HG03342 (cell line): ENCODE measurements around the gene EGFL8.
"Not testable (repeated sequence)": the region's sequence is repeated elsewhere in the genome, so short reads cannot be mapped to it uniquely, and the experiment has no call there.

Experiments
- ATAC-seq: cut with Tn5 transposase; IDR thresholded peaks from one replicate; pipeline ENCODE4 v1.9.1; 2021; ENCODE audit warnings: mild to moderate bottlenecking, moderate library complexity; ENCODE audit not compliant: unreplicated experiment

The EGFL8 gene

GRCh38 chr6:32194825-32195651 is 30.6 kb downstream of the EGFL8 start:
- no peak for ATAC-seq

- peak; percentile 71 for ATAC-seq
Measured at GRCh38 chr6:32195652-32195901, 31.2 kb downstream of the EGFL8 start.

DNA sequence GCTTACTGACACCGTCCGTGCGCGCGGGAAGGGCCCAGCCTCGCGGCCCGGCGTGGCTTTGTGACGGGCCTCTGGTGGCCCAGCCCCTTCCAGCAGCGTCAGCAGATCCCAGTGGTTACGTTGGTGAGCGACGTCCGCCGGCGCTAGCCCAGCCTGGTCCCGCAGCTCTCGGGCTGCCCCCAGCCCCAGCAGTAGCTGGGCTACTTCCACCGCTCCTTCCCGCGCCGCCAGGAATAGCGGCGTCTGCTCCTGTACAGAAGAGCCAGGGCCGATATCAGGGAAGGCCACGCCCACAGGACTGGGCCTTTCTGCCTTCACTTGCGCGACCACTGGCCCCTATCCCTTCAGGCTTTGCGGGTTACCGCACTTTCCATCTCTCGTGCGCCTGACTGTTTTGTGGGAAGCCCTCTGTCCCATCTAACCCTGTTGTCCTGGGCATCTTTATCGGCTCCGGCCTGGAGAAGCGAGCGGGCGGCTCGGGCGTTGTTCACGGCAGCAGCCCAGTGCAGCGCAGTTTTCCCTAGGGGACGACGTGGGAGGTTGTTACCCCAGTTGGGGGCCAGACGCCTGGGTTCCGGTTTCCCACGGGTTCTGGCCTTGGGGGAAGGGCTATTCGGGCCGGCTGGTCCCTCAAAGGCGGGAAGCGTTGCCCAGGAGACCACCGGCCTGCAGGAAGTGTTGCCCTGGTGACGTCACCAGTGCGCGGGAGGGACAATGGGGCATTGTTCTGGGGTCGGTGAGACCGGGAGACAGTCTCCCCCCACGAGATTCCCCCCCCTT is 31.7 kb downstream of the EGFL8 start:
- peak; percentile 23 for ATAC-seq

DNA sequence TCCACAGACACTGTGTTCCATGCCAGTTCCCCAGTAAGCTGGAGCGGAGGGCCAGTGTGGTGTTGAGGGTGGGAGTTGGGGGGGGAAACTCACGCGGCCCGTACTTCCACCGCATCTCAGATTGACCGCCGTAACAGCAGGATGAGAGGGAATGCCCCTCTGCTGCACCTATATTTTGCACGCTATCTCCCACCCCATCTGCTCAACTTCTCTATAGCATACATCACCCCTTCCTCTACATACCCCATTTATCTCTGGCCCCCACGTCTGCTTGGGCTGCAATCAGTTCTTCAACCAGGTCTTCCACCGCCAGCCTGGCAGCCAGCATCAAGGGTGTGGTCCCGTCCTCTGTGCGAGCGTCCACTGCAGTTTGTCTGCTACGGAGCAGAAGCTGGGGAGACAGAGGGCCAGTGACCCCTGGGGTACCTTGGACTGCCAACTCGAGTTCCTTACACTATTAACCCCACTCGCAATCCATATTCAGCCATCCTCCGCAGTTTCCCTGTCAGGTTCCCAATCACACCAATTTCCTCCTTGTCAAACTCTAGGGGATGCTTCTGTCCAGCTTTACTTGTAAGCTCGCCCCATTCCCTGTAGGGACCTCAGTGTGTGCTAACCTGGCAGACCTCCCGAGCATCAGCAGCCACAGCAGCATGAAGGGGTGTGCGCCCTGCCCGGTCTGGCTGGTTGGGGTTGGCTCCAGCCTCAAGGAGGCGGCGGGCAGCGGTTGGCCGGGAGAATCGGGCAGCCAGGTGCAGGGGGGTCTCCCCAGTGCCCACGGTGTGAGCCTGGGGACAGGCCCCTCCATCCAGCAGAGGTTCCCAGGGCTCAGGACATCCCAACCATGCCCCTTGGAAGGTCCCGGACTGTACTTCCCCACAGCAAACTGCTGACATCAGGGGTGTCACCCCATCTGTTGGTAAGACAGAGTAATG is 32.6 kb downstream of the EGFL8 start:
- ATAC-seq, result no peak

- no peak for ATAC-seq
Measured at GRCh38 chr6:32198345-32198696, 33.9 kb downstream of the EGFL8 start.

DNA sequence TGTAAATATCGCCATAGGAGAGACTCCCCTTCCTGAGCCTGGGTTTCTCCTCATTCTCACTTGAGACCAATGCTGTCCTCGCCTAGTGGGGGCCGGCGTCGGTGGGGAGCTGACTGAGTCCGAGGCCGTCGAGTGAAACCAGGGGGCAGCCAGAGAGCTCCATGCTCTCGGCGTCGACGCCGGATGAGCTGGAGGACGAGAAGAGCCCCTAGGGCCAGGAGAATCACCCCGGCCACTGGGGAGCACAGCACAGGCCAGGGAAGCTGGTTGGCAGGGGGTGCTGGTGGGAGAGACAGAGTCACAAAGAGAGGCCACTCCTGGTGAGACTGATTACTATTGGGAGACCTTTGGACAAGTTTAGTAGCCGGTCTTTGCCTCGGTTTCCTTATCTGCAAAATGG is 34.5 kb downstream of the EGFL8 start:
- ATAC-seq, result no peak

GRCh38 chr6:32200711-32201475 is 36.5 kb downstream of the EGFL8 start:
- no peak for ATAC-seq

GRCh38 chr6:32202186-32202585 is 37.8 kb downstream of the EGFL8 start:
- ATAC-seq, result no peak

DNA sequence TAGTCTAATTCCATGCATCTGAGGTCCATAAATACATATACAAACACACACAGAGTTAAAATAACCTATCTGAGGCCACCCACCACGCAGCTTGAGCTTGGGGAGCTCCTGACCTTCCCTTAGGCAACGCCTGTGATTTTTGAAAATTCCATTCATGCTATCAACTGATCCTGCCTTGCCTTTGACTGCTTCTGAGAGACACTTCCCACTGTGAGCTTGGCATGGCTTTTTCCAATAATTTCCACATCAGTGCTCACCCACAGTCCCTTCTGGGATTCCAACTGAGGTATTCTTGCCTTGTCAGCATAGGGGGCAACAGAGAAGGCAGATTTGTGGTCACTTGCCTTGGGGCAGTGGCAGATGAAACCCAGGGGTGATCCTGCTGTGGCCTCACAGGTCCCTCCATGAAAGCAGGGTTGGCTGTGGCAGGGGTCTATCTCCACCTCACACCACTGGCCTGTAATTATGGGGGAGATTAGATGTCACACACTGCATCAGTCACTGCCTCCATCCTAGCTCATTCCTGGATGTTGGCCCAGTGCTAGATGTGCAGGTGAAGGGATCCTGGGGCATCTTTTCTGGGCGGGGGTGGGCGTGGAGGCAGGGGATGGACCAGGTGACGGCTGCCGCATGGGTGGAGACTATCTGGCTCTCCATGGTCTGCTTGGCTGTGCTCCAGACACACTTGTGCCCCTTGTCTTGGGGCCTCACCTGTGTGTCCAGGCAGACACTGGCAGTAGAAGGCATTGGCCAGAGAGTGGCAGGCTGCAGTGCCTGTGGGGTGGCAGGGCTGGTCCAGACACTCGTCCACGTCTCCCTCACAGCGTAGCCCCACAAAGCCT is 39.3 kb downstream of the EGFL8 start:
- ATAC-seq, result no peak

DNA sequence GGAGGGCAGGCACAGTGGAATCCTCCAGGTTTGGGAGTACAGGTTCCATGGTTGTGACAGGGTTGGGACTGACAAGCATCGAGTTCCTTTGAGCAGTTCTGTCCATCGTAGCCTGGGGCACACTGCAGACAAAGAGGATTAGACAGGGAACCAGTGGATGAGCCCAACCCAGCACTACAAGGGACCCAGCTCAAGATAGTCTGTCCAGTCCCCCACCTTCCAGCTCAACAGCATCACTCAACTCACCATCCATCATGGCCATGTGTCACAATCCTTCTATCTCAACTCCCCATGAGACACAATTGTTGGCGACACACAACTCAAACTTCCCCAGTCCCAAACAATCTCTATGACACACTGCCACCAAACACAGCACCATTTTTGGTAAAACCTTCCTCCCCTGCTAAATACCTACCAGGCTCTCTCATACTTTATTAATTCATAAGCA is 39.9 kb downstream of the EGFL8 start:
- no peak for ATAC-seq

- no peak for ATAC-seq
Measured at GRCh38 chr6:32208996-32209395, 44.6 kb downstream of the EGFL8 start.

GRCh38 chr6:32210191-32210601 is 45.8 kb downstream of the EGFL8 start:
- ATAC-seq, result no peak

- ATAC-seq, result not testable (repeated sequence)
Measured at GRCh38 chr6:32211432-32211831, 47.0 kb downstream of the EGFL8 start.

GRCh38 chr6:32212076-32212760 is 47.8 kb downstream of the EGFL8 start:
- no peak for ATAC-seq

GRCh38 chr6:32213649-32214048 is 49.3 kb downstream of the EGFL8 start:
- ATAC-seq, result no peak

DNA sequence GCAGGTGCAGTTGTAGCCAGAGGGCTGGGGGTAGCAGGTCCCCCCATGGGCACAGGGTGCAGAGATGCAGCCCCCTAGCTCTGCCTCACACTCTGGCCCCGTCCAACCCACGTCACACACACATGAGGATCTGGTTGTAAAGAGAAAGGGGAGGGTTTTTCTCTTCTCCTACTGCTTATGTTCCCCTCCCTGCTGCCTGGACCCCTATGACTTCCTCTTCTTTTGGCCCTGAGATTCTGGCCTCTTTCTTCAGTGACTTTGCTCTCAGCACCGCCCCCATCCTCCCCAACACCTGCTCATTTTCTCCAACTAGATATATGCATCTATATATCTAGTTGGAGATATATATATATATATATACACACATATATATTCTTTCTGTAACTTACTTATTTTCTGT is 49.7 kb downstream of the EGFL8 start:
- no peak for ATAC-seq

DNA sequence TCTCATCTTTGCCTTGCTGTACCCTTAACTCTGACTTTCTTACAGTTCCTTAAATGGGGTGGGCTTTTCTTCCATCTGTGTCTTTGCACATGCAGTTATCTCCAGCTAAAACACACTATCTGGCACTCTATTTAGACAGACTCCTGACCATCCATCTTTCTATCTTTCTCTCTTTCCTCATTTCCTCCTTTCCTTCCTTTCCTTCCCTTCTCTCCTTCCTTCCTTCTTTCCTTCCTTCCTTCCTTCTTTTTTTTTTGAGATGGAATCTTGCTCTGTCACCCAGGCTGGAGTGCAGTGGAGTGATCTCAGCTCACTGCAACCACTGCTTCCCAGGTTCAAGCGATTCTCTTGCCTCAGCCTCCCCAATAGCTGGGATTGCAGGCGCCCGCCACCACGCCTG is 51.2 kb downstream of the EGFL8 start:
- no peak for ATAC-seq

DNA sequence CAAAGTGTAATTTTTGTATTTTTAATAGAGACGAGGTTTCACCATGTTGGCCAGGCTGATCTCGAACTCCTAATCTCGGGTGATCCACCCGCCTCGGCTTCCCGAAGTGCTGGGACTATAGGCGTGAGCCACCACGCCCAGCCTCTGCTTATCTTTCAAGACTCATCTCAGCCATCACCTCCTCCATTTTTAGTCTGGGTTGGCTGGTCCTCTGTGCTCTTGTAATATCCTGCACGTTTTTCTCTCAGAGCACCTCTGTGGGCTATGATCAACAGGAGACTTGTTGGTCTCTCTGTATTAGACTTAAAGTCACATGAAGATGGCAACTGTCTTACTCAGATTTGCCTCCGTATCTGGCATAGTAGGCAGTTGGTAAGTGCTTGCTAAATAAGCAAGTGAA is 51.9 kb downstream of the EGFL8 start:
- ATAC-seq, result no peak

- ATAC-seq, result no peak
Measured at GRCh38 chr6:32216998-32217397, 52.6 kb downstream of the EGFL8 start.
